Skeletal muscle satellite cell (primary cell): ENCODE results near the gene SIL1.
"Not testable (repeated sequence)": the region's sequence is repeated elsewhere in the genome, so short reads cannot be mapped to it uniquely, and the experiment has no call there.

Experiments used
- H3K27me3 ChIP-seq: 2 replicates; pipeline ENCODE4 v1.7.0; 2013; ENCODE audit warnings: low read length; ENCODE audit not compliant: control insufficient read depth, insufficient read depth
- H3K36me3 ChIP-seq: 2 replicates; pipeline ENCODE4 v1.7.0; 2013; ENCODE audit warnings: mild to moderate bottlenecking, control low read depth, low read length; ENCODE audit not compliant: insufficient read depth
- H3K4me1 ChIP-seq: 2 replicates; pipeline ENCODE4 v1.7.0; 2013; ENCODE audit warnings: low read length; ENCODE audit not compliant: control insufficient read depth, insufficient read depth
- H3K4me2 ChIP-seq: 2 replicates; pipeline ENCODE4 v1.7.0; 2013; ENCODE audit warnings: mild to moderate bottlenecking, low read length
- H3K4me3 ChIP-seq: 2 replicates; pipeline ENCODE4 v1.7.0; 2013; ENCODE audit warnings: low read length
- H3K9ac ChIP-seq: 2 replicates; pipeline ENCODE4 v1.7.0; 2013; ENCODE audit warnings: mild to moderate bottlenecking, low read depth, low read length, moderate library complexity
- H3K9me3 ChIP-seq: replicated peaks from 2 replicates; pipeline ENCODE4 v1.7.0; 2013; ENCODE audit warnings: mild to moderate bottlenecking, control low read depth, low read length

Gene SIL1

GRCh38 chr5:139167952-139168720 is 30.0 kb downstream of the SIL1 start:
- H3K27me3 ChIP-seq, result no peaks in the 10 kb centered on the region
- no peak overlapping the region for H3K9ac ChIP-seq
- H3K4me2 ChIP-seq, result no peak overlapping the region
- no peaks in the 10 kb centered on the region for H3K36me3 ChIP-seq
- no peaks in the 10 kb centered on the region for H3K9me3 ChIP-seq
- no peaks in the 10 kb centered on the region for H3K4me1 ChIP-seq
- H3K4me3 ChIP-seq, result no peak overlapping the region

- Histone ChIP-seq H3K36me3 (no peaks in the 10 kb centered on the region), H3K27me3 (no peaks in the 10 kb centered on the region), H3K9me3 (no peaks in the 10 kb centered on the region), H3K9ac (no peak overlapping the region), H3K4me2 (no peak overlapping the region), H3K4me1 (no peaks in the 10 kb centered on the region), H3K4me3 (no peak overlapping the region)
Measured at GRCh38 chr5:139167533-139167932, 30.6 kb downstream of the SIL1 start.

- Histone ChIP-seq H3K9ac (no peak overlapping the region), H3K9me3 (no peaks in the 10 kb centered on the region), H3K4me3 (no peak overlapping the region), H3K4me2 (no peak overlapping the region), H3K27me3 (no peaks in the 10 kb centered on the region), H3K36me3 (no peaks in the 10 kb centered on the region), H3K4me1 (no peaks in the 10 kb centered on the region)
Measured at GRCh38 chr5:139167063-139167462, 31.1 kb downstream of the SIL1 start.

- H3K9ac ChIP-seq, H3K36me3 ChIP-seq, H3K9me3 ChIP-seq, H3K4me1 ChIP-seq, H3K4me3 ChIP-seq, H3K27me3 ChIP-seq, H3K4me2 ChIP-seq: not testable (repeated sequence)
Measured at GRCh38 chr5:139164897-139165296, 33.3 kb downstream of the SIL1 start.

- Histone ChIP-seq H3K4me3 (no peak overlapping the region), H3K9me3 (no peaks in the 10 kb centered on the region), H3K4me1 (no peaks in the 10 kb centered on the region), H3K36me3 (no peaks in the 10 kb centered on the region), H3K27me3 (no peaks in the 10 kb centered on the region), H3K9ac (no peak overlapping the region), H3K4me2 (no peak overlapping the region)
Measured at GRCh38 chr5:139164020-139164419, 34.1 kb downstream of the SIL1 start.

GRCh38 chr5:139162448-139162847 is 35.7 kb downstream of the SIL1 start:
- Histone ChIP-seq H3K4me2 (no peak overlapping the region), H3K4me3 (no peak overlapping the region), H3K9me3 (no peaks in the 10 kb centered on the region), H3K36me3 (no peaks in the 10 kb centered on the region), H3K4me1 (no peaks in the 10 kb centered on the region), H3K9ac (no peak overlapping the region), H3K27me3 (no peaks in the 10 kb centered on the region)

GRCh38 chr5:139158791-139159190 is 39.4 kb downstream of the SIL1 start:
- H3K4me2 ChIP-seq, result no peak overlapping the region
- H3K27me3 ChIP-seq, result no peaks in the 10 kb centered on the region
- H3K4me3 ChIP-seq, result no peak overlapping the region
- H3K36me3 ChIP-seq, result no peaks in the 10 kb centered on the region
- H3K4me1 ChIP-seq, result no peaks in the 10 kb centered on the region
- H3K9me3 ChIP-seq, result no peaks in the 10 kb centered on the region
- no peak overlapping the region for H3K9ac ChIP-seq

- Histone ChIP-seq H3K9ac (no peak overlapping the region), H3K4me1 (no peaks in the 10 kb centered on the region), H3K36me3 (no peaks in the 10 kb centered on the region)
Measured at GRCh38 chr5:139157556-139157955, 40.6 kb downstream of the SIL1 start.

GRCh38 chr5:139156814-139157213 is 41.4 kb downstream of the SIL1 start:
- Histone ChIP-seq H3K27me3 (no peaks in the 10 kb centered on the region), H3K9me3 (no peaks in the 10 kb centered on the region), H3K4me1 (no peaks in the 10 kb centered on the region), H3K36me3 (no peaks in the 10 kb centered on the region), H3K4me3 (no peak overlapping the region), H3K9ac (no peak overlapping the region), H3K4me2 (no peak overlapping the region)

More at GRCh38 chr5:139157556-139157955, 40.6 kb downstream of the SIL1 start:
- Histone ChIP-seq H3K4me3 (no peak overlapping the region), H3K9me3 (no peaks in the 10 kb centered on the region), H3K27me3 (no peaks in the 10 kb centered on the region), H3K4me2 (no peak overlapping the region)

GRCh38 chr5:139155333-139155732 is 42.8 kb downstream of the SIL1 start:
- H3K4me3 ChIP-seq, result no peak overlapping the region
- H3K4me2 ChIP-seq, result no peak overlapping the region
- no peaks in the 10 kb centered on the region for H3K9me3 ChIP-seq
- no peaks in the 10 kb centered on the region for H3K4me1 ChIP-seq
- no peaks in the 10 kb centered on the region for H3K36me3 ChIP-seq
- H3K9ac ChIP-seq, result no peak overlapping the region
- no peaks in the 10 kb centered on the region for H3K27me3 ChIP-seq

- Histone ChIP-seq H3K4me1 (peaks cover 10% of the 10 kb centered on the region), H3K9me3 (no peaks in the 10 kb centered on the region), H3K9ac (no peak overlapping the region), H3K36me3 (no peaks in the 10 kb centered on the region), H3K4me3 (no peak overlapping the region), H3K4me2 (no peak overlapping the region), H3K27me3 (no peaks in the 10 kb centered on the region)
Measured at GRCh38 chr5:139151902-139152301, 46.3 kb downstream of the SIL1 start.

GRCh38 chr5:139150367-139150999 is 47.7 kb downstream of the SIL1 start:
- Histone ChIP-seq H3K9me3 (no peaks in the 10 kb centered on the region), H3K36me3 (no peaks in the 10 kb centered on the region), H3K9ac (no peak overlapping the region), H3K27me3 (no peaks in the 10 kb centered on the region), H3K4me1 (peaks cover 10% of the 10 kb centered on the region), H3K4me3 (no peak overlapping the region), H3K4me2 (no peak overlapping the region)
